GM21723 (cell line): ENCODE measurements around the gene TNFRSF6B.
"Not testable (repeated sequence)": the region's sequence is repeated elsewhere in the genome, so short reads cannot be mapped to it uniquely, and the experiment has no call there.

Source experiments
- ATAC-seq: cut with Tn5 transposase; IDR thresholded peaks from one replicate; pipeline ENCODE4 v1.9.1; 2021; ENCODE audit warnings: mild to moderate bottlenecking, moderate library complexity; ENCODE audit not compliant: unreplicated experiment

Gene TNFRSF6B, protein sequence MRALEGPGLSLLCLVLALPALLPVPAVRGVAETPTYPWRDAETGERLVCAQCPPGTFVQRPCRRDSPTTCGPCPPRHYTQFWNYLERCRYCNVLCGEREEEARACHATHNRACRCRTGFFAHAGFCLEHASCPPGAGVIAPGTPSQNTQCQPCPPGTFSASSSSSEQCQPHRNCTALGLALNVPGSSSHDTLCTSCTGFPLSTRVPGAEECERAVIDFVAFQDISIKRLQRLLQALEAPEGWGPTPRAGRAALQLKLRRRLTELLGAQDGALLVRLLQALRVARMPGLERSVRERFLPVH

DNA sequence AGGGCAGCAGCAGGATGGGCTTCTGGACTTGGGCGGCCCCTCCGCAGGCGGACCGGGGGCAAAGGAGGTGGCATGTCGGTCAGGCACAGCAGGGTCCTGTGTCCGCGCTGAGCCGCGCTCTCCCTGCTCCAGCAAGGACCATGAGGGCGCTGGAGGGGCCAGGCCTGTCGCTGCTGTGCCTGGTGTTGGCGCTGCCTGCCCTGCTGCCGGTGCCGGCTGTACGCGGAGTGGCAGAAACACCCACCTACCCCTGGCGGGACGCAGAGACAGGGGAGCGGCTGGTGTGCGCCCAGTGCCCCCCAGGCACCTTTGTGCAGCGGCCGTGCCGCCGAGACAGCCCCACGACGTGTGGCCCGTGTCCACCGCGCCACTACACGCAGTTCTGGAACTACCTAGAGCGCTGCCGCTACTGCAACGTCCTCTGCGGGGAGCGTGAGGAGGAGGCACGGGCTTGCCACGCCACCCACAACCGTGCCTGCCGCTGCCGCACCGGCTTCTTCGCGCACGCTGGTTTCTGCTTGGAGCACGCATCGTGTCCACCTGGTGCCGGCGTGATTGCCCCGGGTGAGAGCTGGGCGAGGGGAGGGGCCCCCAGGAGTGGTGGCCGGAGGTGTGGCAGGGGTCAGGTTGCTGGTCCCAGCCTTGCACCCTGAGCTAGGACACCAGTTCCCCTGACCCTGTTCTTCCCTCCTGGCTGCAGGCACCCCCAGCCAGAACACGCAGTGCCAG, at the start of gene TNFRSF6B:
TNFRSF6B (plus strand) TSS at position 25 of the 729 bp plus-strand sequence; CDS start at position 141, 116 bp downstream.
- ATAC-seq = no peak

GRCh38 chr20:63648190-63648589, 48.3 kb upstream of the TNFRSF6B start:
- ATAC-seq = no peak

DNA sequence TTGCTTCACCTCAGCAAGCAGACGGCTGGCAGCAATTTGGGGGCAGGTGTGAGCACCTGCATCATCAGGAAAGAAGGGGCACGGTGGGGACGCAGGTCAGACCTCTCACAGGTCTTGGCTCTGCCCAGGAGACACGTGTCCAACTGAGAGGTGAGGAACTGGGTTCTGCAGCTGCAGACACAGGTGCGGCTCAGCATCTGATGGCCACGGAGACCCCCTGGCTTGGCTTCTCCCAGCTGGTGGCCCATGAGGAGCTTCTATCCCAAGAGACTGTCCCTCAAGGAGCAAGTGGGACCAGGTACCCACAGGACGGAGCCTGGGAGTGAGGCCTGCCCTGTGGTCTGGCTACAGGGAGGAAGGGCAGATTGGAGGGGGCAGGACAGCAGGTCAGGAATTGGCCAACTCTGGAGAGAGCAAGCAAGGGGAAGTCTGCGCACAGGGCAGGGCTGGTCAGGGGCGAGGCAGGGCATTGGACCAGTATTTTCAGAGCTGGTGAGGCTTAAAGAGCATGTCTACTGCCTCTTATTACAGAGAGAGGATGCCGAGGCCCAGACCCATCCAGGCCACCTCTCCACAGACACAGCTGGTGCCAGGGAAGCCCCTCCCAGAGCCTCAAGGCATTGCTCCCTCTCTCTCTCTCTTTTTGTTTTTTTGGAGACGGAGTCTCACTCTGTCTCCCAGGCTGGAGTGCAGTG, 47.4 kb upstream of the TNFRSF6B start:
- no peak for ATAC-seq

GRCh38 chr20:63650486-63650885, 46.0 kb upstream of the TNFRSF6B start:
- ATAC-seq = not testable (repeated sequence)

- ATAC-seq = no peak
Observed at GRCh38 chr20:63651942-63652191, 44.6 kb upstream of the TNFRSF6B start.

DNA sequence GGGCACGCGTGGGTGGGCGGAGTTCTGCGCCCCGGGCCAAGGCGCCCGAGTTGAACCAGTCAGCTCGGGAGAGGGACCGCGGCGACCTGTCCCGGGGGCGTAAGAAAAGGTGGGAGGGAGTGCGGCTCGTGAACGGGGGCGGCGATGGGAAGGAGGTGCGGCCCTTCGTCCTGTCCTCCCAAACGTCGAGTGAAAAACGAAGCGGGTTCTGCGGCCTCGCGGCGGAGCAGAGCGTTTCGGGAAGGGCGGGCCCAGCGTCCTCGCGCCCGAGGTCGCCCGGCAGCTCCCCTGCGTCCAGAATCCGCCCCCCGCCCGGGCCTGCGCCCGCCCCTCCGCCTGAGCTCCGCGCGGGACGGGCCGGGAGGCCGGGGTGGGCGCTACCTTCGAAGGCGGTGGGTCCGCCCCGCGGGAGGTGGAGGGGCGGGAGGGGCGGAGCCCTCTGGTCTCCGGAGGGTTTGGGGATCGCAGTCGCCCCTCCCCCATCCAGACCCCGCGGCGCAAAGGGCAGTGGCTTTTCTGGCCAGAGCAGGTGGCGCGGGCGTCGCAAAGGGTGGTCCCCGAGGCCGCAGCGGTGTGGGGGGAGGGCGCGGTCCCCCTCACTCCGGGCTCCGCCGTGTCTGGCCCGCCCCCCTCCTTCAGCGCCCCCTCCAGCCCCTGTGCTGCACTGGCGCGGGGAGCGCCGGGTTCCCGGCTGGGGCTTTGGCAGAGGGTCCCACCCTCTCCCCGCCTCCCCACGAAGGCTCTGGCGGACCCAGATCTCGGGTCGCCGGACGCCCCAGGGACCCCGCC, 44.1 kb upstream of the TNFRSF6B start:
- ATAC-seq = no peak

- ATAC-seq = no peak
Observed at GRCh38 chr20:63653041-63653973, 43.1 kb upstream of the TNFRSF6B start, which contains the start of gene STMN3. Gene STMN3 (minus strand): TSS chr20:63653424. CDS start chr20:63653345, 79 bp downstream.

DNA sequence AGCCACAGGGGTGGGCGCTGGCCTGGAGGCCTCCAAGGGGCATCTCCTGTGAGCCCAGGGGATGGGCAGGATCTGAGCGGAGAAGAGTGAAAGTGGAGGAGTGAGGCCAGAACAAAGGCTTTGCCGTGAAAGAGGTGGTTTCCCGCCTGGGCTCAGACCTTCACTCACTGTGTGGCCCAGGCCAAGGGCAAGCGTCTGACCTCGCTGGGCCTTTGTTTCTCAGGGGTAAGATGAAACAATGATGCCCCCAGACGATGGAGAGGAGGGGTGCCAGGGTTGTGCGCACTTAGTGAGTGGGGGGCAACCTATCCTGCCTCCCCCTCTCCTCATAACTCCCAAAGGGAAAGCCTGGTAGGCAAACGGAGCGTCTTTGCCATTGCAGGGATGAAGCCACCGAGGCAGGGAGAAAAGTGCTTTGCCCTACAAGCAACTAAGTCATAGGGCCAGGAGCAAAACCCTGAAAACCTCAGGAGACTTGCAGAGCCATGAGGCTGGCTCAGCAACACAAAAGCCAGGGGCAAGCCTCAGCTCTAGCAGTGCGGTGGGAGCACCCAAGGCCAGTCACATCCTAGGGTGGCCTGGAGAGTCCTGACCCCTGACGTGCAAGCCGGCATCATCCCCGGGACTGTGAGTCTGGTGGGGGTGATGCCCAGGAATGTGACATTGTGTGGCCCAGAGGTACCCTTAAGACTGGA, 42.3 kb upstream of the TNFRSF6B start:
- no peak for ATAC-seq

GRCh38 chr20:63655249-63655648, 41.2 kb upstream of the TNFRSF6B start:
- no peak for ATAC-seq

GRCh38 chr20:63656451-63656850, 40.0 kb upstream of the TNFRSF6B start:
- no peak for ATAC-seq

- ATAC-seq = no peak
Observed at GRCh38 chr20:63657260-63657936, 39.1 kb upstream of the TNFRSF6B start.

GRCh38 chr20:63657937-63658748, 38.3 kb upstream of the TNFRSF6B start, which contains the start of gene RTEL1:
Gene RTEL1 (plus strand): TSS chr20:63658312. CDS start chr20:63659403, 1,091 bp downstream.
- ATAC-seq = peak; percentile 78

DNA sequence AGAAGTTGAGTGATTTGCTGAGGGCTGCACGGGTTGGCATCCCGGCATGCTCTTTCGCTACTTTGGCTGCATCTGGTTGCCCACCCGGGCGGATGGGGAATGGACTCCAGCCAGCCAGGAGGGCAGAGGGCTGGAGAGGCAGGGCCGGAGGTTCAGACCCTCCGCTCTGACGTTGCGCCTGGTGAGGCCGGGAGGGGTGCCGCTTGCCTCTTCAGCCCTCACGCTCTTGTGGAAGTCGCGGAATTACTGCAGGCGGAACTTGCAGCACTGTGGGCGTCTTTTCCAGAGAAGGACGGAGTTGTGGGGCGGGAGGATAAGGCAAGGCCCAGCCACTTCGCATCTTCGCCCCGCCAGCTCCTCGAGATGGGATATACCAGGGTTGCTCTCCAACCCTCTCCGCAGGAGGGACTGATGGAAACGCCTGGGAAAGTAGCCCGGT, 37.7 kb upstream of the TNFRSF6B start:
- peak; percentile 14 for ATAC-seq

DNA sequence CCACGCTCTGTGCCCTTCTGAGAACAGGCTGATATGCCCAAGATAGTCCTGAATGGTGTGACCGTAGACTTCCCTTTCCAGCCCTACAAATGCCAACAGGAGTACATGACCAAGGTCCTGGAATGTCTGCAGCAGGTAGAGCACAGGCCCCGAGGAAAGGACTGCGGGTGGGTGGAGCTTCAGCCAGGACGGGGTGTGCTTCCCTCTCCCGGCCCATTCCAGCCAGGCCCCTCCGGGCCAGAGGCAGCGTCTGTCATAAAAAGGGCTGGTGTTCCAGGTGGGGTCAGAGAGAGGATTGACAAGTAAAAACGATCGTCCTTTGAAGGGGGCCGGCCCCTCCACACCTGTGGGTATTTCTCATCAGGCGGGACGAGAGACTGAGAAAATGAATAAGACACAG, 37.1 kb upstream of the TNFRSF6B start:
- no peak for ATAC-seq

DNA sequence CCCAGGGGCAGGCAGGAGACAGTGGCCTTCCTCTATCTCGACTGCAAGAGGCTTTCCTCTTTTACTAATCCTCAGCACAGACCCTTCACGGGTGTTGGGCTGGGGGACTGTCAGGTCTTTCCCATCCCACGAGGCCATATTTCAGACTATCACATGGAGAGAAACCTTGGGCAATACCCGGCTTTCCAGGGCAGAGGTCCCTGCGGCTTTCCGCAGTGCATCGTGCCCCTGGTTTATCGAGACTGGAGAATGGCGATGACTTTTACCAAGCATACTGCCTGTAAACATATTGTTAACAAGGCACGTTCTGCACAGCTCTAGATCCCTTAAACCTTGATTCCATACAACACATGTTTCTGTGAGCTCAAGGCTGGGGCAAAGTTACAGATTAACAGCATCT, 36.3 kb upstream of the TNFRSF6B start:
- not testable (repeated sequence) for ATAC-seq

GRCh38 chr20:63660622-63661021, 35.8 kb upstream of the TNFRSF6B start:
- no peak for ATAC-seq

GRCh38 chr20:63661108-63661507, 35.3 kb upstream of the TNFRSF6B start:
- ATAC-seq = no peak
